ENCODE results near the gene CRIM1. TPM values are rescaled to one million over a fixed set of nuclear protein-coding genes. Genes with fewer than 3 reads are reported as not detected.

CRIM1 gene
- total and polyA plus RNA-seq, 4 donors = 2.2 to 22.1 (median 9.6) TPM

GRCh38 chr2:36480636-36481035, 125.1 kb downstream of the CRIM1 start:
- H3K9ac ChIP-seq (ENCODE audit: low read depth in 1 of 2, low read length in 2 of 2) = no peak overlapping the region
- TF ChIP-seq, protein P1, sequence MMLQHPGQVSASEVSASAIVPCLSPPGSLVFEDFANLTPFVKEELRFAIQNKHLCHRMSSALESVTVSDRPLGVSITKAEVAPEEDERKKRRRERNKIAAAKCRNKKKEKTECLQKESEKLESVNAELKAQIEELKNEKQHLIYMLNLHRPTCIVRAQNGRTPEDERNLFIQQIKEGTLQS (IDR thresholded peaks at IDR 0.05) = no peak
- no peak for TF ChIP-seq NR2F2 (IDR thresholded peaks at IDR 0.05)
- TF ChIP-seq GABPA (IDR thresholded peaks at IDR 0.05 in 1 of 2, conservative IDR thresholded peaks at IDR 0.05 in 1 of 2) = no peak
- TF ChIP-seq, protein P2, sequence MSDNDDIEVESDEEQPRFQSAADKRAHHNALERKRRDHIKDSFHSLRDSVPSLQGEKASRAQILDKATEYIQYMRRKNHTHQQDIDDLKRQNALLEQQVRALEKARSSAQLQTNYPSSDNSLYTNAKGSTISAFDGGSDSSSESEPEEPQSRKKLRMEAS (IDR thresholded peaks at IDR 0.05) = no peak
- no peak for TF ChIP-seq RXRA (IDR thresholded peaks at IDR 0.05)
- no peak for TF ChIP-seq EGR1 (IDR thresholded peaks at IDR 0.05; ENCODE audit: low read depth in 2 of 2)
- TF ChIP-seq, protein P3, sequence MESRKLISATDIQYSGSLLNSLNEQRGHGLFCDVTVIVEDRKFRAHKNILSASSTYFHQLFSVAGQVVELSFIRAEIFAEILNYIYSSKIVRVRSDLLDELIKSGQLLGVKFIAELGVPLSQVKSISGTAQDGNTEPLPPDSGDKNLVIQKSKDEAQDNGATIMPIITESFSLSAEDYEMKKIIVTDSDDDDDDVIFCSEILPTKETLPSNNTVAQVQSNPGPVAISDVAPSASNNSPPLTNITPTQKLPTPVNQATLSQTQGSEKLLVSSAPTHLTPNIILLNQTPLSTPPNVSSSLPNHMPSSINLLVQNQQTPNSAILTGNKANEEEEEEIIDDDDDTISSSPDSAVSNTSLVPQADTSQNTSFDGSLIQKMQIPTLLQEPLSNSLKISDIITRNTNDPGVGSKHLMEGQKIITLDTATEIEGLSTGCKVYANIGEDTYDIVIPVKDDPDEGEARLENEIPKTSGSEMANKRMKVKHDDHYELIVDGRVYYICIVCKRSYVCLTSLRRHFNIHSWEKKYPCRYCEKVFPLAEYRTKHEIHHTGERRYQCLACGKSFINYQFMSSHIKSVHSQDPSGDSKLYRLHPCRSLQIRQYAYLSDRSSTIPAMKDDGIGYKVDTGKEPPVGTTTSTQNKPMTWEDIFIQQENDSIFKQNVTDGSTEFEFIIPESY (IDR thresholded peaks at IDR 0.05) = no peak
- no peak for TF ChIP-seq RAD21 (IDR thresholded peaks at IDR 0.05)
- no peak for TF ChIP-seq HNF4G (IDR thresholded peaks at IDR 0.05)
- no peak for TF ChIP-seq FOXA2 (IDR thresholded peaks at IDR 0.05)
- no peak for TF ChIP-seq FOXA1 (IDR thresholded peaks at IDR 0.05)
- TF ChIP-seq TAF1 (conservative IDR thresholded peaks at IDR 0.05) = no peak
- TF ChIP-seq, protein P4, sequence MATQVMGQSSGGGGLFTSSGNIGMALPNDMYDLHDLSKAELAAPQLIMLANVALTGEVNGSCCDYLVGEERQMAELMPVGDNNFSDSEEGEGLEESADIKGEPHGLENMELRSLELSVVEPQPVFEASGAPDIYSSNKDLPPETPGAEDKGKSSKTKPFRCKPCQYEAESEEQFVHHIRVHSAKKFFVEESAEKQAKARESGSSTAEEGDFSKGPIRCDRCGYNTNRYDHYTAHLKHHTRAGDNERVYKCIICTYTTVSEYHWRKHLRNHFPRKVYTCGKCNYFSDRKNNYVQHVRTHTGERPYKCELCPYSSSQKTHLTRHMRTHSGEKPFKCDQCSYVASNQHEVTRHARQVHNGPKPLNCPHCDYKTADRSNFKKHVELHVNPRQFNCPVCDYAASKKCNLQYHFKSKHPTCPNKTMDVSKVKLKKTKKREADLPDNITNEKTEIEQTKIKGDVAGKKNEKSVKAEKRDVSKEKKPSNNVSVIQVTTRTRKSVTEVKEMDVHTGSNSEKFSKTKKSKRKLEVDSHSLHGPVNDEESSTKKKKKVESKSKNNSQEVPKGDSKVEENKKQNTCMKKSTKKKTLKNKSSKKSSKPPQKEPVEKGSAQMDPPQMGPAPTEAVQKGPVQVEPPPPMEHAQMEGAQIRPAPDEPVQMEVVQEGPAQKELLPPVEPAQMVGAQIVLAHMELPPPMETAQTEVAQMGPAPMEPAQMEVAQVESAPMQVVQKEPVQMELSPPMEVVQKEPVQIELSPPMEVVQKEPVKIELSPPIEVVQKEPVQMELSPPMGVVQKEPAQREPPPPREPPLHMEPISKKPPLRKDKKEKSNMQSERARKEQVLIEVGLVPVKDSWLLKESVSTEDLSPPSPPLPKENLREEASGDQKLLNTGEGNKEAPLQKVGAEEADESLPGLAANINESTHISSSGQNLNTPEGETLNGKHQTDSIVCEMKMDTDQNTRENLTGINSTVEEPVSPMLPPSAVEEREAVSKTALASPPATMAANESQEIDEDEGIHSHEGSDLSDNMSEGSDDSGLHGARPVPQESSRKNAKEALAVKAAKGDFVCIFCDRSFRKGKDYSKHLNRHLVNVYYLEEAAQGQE (IDR thresholded peaks at IDR 0.05) = no peak
- TF ChIP-seq HNF4A (conservative IDR thresholded peaks at IDR 0.05) = no peak
- no peak for TF ChIP-seq CTCF (IDR thresholded peaks at IDR 0.05; ENCODE audit: low read depth, low read length, missing input control)
- no peak for TF ChIP-seq YY1 (IDR thresholded peaks at IDR 0.05)
- TF ChIP-seq JUND (IDR thresholded peaks at IDR 0.05) = no peak
- TF ChIP-seq SP1 (IDR thresholded peaks at IDR 0.05) = no peak
- peaks cover 0 to 5% (median 0%) of the 10 kb centered on the region in 4 donors for H3K36me3 ChIP-seq (ENCODE audit: control insufficient read depth in 4 of 4, insufficient read depth in 3 of 4, low read depth in 1 of 4, low read length in 3 of 4)
- no peak overlapping the region for H3K4me3 ChIP-seq (ENCODE audit: low read depth in 1 of 3, low read length in 3 of 3)
- no peak for DNase-seq (ENCODE audit: low spot score)
- H3K27me3 ChIP-seq (ENCODE audit: control insufficient read depth in 4 of 4, insufficient read depth in 4 of 4, low read length in 3 of 4) = no peaks in the 10 kb centered on the region
- H3K27ac ChIP-seq (ENCODE audit: low read depth in 1 of 2, low read length in 2 of 2) = no peak overlapping the region
- no peaks in the 10 kb centered on the region for H3K4me1 ChIP-seq (ENCODE audit: control insufficient read depth in 4 of 4, insufficient read depth in 4 of 4, low read length in 3 of 4)
- H3K9me3 ChIP-seq (ENCODE audit: control insufficient read depth in 4 of 4, low read length in 3 of 4) = peaks cover 0 to 13% (median 3%) of the 10 kb centered on the region in 4 donors
- WGBS = 87% methylated on average over 2 of the region's 2 CpGs
